ENCODE results near the gene TCEA3. TPM values are rescaled to one million over a fixed set of nuclear protein-coding genes. Genes with fewer than 3 reads are reported as not detected.
A peak's percentile ranks its signal among the peaks of the same experiment; 100 is the strongest.

The TCEA3 gene
- total RNA-seq, 4 donors from 2014 or later, result 21.4 to 45.8 (median 26.6) TPM

DNA sequence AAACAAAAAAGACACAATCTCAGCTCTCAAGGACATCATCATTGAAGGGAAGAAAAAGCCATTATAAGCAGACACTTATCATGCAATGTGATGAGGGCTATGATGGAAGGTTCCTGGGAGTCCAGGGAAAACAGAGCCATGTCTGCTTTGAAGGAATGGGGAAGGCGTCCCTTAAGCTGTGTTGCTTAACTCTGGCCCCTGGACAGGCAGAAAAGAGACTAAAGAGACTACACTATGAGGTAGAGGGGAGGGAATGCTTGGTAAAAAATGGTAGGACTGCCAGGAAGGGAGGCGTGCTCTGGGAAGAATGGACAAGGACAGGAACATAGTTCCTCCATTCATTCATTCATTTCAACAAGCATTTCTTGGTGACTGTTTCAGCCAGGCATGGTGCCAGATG, 38.2 kb upstream of the TCEA3 start:
- no peaks in the 10 kb centered on the region for H3K27me3 ChIP-seq
- H3K27ac ChIP-seq, result no peak overlapping the region
- H3K4me3 ChIP-seq, result no peak overlapping the region
- WGBS, 2 donors (ENCODE audit: low coverage in 1 of 2), result 85 to 93% methylated on average over 2 of the region's 2 CpGs
- peaks cover 0 to 3% of the 10 kb centered on the region in 2 donors for H3K36me3 ChIP-seq
- no peak for TF ChIP-seq EP300 (IDR thresholded peaks at IDR 0.05)
- H3K4me1 ChIP-seq, result no peaks in the 10 kb centered on the region
- no peaks in the 10 kb centered on the region for H3K9me3 ChIP-seq
- no peak for ATAC-seq

DNA sequence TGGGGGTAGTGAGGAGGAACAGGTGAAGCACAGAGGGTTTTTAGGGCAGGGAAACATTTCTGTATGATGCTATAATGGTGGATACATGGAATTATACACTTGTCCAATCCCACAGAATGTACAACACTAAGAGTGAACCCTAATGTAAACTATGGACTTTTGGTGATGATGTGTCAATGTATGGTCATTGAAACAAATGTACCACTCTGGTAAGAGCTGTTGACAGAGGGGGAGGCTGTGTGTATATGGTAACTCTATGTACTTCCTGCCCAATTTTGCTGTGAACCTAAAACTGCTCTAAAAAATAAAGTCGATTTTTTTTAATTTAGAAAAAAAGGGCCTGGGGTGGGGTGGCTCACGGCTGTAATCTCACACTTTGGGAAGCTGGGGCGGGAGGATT, 36.5 kb upstream of the TCEA3 start:
- H3K27ac ChIP-seq, result no peak overlapping the region
- WGBS, 2 donors (ENCODE audit: low coverage in 1 of 2), result 83 to 100% methylated on average over 1 to 3 of the region's 3 CpGs
- no peaks in the 10 kb centered on the region for H3K9me3 ChIP-seq
- ATAC-seq, result no peak
- no peak overlapping the region for H3K4me3 ChIP-seq
- H3K36me3 ChIP-seq, result peaks cover 0 to 9% of the 10 kb centered on the region in 2 donors
- H3K4me1 ChIP-seq, result peaks cover 0 to 3% (median 1%) of the 10 kb centered on the region in 3 donors
- TF ChIP-seq POLR2AphosphoS5 (IDR thresholded peaks at IDR 0.05), result no peak
- TF ChIP-seq, protein P1, sequence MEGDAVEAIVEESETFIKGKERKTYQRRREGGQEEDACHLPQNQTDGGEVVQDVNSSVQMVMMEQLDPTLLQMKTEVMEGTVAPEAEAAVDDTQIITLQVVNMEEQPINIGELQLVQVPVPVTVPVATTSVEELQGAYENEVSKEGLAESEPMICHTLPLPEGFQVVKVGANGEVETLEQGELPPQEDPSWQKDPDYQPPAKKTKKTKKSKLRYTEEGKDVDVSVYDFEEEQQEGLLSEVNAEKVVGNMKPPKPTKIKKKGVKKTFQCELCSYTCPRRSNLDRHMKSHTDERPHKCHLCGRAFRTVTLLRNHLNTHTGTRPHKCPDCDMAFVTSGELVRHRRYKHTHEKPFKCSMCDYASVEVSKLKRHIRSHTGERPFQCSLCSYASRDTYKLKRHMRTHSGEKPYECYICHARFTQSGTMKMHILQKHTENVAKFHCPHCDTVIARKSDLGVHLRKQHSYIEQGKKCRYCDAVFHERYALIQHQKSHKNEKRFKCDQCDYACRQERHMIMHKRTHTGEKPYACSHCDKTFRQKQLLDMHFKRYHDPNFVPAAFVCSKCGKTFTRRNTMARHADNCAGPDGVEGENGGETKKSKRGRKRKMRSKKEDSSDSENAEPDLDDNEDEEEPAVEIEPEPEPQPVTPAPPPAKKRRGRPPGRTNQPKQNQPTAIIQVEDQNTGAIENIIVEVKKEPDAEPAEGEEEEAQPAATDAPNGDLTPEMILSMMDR (IDR thresholded peaks at IDR 0.05), result no peak
- TF ChIP-seq EP300 (IDR thresholded peaks at IDR 0.05), result no peak
- TF ChIP-seq POLR2A (IDR thresholded peaks at IDR 0.05), result no peak
- H3K27me3 ChIP-seq, result no peaks in the 10 kb centered on the region

DNA sequence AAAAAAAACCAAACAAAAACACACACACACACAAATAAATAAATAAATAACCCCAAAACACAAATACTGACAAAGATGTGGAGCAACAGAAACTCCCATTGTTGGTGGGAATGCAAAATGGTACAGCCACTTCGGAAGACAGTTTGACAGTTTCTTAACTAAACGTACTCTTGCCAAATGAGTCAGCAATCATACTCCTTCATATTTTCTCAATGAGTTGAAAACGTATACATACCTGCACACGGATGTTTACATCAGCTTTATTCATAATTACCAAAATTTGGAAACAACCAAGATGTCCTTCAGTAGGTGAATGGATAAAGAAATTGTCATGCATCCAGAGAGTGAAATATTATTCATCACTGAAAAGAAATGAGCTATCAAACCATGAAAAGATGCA, 36.0 kb upstream of the TCEA3 start:
- H3K27ac ChIP-seq, result no peak overlapping the region
- no peak for ATAC-seq
- peaks cover 0 to 3% (median 3%) of the 10 kb centered on the region in 3 donors for H3K4me1 ChIP-seq
- 75 to 83% methylated on average over 4 of the region's 4 CpGs for WGBS, 2 donors (ENCODE audit: low coverage in 1 of 2)
- TF ChIP-seq POLR2AphosphoS5 (IDR thresholded peaks at IDR 0.05) (no peak), EP300 (IDR thresholded peaks at IDR 0.05) (no peak), POLR2A (IDR thresholded peaks at IDR 0.05) (no peak)
- TF ChIP-seq, protein P1 (IDR thresholded peaks at IDR 0.05), result no peak
- H3K4me3 ChIP-seq, result no peak overlapping the region
- peaks cover 0 to 15% of the 10 kb centered on the region in 2 donors for H3K36me3 ChIP-seq
- no peaks in the 10 kb centered on the region for H3K27me3 ChIP-seq
- no peaks in the 10 kb centered on the region for H3K9me3 ChIP-seq

DNA sequence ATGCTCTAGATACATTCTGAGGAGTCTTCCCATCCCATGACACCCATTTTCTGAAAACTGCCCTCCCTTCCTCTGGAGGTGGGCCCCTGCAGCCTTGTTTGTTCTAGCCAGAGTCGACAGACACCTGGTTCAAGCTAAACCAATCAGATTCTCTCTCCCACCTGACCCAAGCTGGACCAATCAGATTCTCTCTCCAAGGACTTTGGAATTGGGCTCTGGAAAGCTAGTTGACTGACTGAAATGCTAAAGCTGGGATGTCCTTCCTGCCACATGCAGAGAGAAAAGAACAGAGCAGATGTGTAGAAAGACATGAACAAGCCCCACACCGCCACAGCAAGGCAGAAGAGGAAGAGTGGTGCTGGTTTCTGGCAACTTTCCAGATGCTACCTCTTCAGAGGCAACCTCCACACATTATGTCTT, 34.8 kb upstream of the TCEA3 start:
- 83 to 89% methylated on average over 1 of the region's 2 CpGs for WGBS, 2 donors (ENCODE audit: low coverage in 1 of 2)
- no peaks in the 10 kb centered on the region for H3K27me3 ChIP-seq

DNA sequence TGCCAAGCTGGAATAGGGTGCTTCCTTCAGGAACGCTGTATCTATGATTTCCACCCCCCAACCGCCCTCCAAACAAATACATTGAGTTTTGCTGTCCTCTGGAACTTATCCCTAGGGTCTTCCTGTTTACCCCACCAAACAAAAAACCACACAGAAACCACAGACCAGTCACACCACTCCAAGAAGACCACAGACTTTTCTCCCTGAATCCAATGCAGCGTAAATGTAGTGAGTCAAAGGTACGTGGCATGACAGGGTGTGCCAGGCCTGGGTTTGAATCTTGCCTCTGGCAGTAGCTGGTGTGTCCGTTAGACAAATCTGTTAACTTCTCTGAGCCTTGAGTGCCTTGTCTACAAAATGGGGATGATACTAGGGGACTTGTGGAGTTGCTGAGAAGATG, 31.7 kb upstream of the TCEA3 start:
- ATAC-seq, result no peak
- H3K27me3 ChIP-seq, result no peaks in the 10 kb centered on the region
- peaks cover 0 to 26% (median 13%) of the 10 kb centered on the region in 3 donors for H3K4me1 ChIP-seq
- H3K4me3 ChIP-seq, result no peak overlapping the region
- no peak for TF ChIP-seq EP300 (IDR thresholded peaks at IDR 0.05)
- TF ChIP-seq POLR2AphosphoS5 (IDR thresholded peaks at IDR 0.05), result no peak
- TF ChIP-seq, protein P1 (IDR thresholded peaks at IDR 0.05), result no peak
- TF ChIP-seq POLR2A (IDR thresholded peaks at IDR 0.05), result no peak
- peaks cover 0 to 30% of the 10 kb centered on the region in 2 donors for H3K36me3 ChIP-seq
- no peaks in the 10 kb centered on the region for H3K9me3 ChIP-seq
- peak overlapping the region in 3 of 4 donors; percentile 46 to 63 (median 58) for H3K27ac ChIP-seq
- WGBS, 2 donors (ENCODE audit: low coverage in 1 of 2), result 76 to 82% methylated on average over 2 to 4 of the region's 5 CpGs

More for the DNA sequence above, 34.8 kb upstream of the TCEA3 start:
- peaks cover 0 to 26% of the 10 kb centered on the region in 2 donors for H3K36me3 ChIP-seq
- no peaks in the 10 kb centered on the region for H3K9me3 ChIP-seq
- no peak for ATAC-seq
- TF ChIP-seq POLR2AphosphoS5 (IDR thresholded peaks at IDR 0.05), result no peak
- TF ChIP-seq POLR2A (IDR thresholded peaks at IDR 0.05), result no peak
- no peak for TF ChIP-seq EP300 (IDR thresholded peaks at IDR 0.05)
- TF ChIP-seq, protein P1 (IDR thresholded peaks at IDR 0.05), result no peak
- peaks cover 0 to 3% (median 3%) of the 10 kb centered on the region in 3 donors for H3K4me1 ChIP-seq
- H3K27ac ChIP-seq, result no peak overlapping the region
- no peak overlapping the region for H3K4me3 ChIP-seq

Measured in gastroesophageal sphincter (tissue), 4 donors.